WERI-Rb-1 (cell line): ENCODE measurements around the gene CACNA1E.

ENCODE experiments used
- DNase-seq: peaks from one replicate; pipeline ENCODE4 v3.0.0-alpha.2; 2020
- H3K27ac ChIP-seq: fragments of 250-450 bp; sonication (Bioruptor Pico); 2 replicates; pipeline ENCODE4 v1.5.1; 2020; ENCODE audit warnings: mild to moderate bottlenecking, moderate library complexity
- H3K27me3 ChIP-seq: fragments of 250-450 bp; sonication (Bioruptor Pico); 2 replicates; pipeline ENCODE4 v1.5.1; 2021; ENCODE audit warnings: mild to moderate bottlenecking, low read depth, moderate library complexity; ENCODE audit not compliant: insufficient read depth, severe bottlenecking
- H3K36me3 ChIP-seq: fragments of 250-450 bp; sonication (Bioruptor Pico); 2 replicates; pipeline ENCODE4 v1.5.1; 2020; ENCODE audit warnings: mild to moderate bottlenecking, moderate library complexity
- H3K4me3 ChIP-seq: 2 replicates; pipeline ENCODE4 v1.5.1; 2011; ENCODE audit warnings: low read depth, mild to moderate bottlenecking, control low read depth, low read length
- H3K9me3 ChIP-seq: fragments of 250-450 bp; sonication (Bioruptor Pico); 2 replicates; pipeline ENCODE4 v1.5.1; 2021; ENCODE audit warnings: mild to moderate bottlenecking, moderate library complexity; ENCODE audit not compliant: severe bottlenecking
- CTCF ChIP-seq: IDR thresholded peaks from 2 replicates; pipeline ENCODE4 v1.5.1; 2011; ENCODE audit warnings: low read depth, mild to moderate bottlenecking, control low read depth, inconsistent platforms, low read length

The CACNA1E gene

GRCh38 chr1:181443231-181443853 lies 40.0 kb upstream of the CACNA1E start:
- H3K4me3 ChIP-seq: no peak overlapping the region
- no peak for DNase-seq
- H3K27ac ChIP-seq: no peak overlapping the region
- no peak for TF ChIP-seq CTCF
- no peaks in the 10 kb centered on the region for H3K9me3 ChIP-seq
- no peaks in the 10 kb centered on the region for H3K36me3 ChIP-seq
- H3K27me3 ChIP-seq: no peaks in the 10 kb centered on the region

GRCh38 chr1:181445436-181445835 lies 37.9 kb upstream of the CACNA1E start:
- no peak for DNase-seq
- Histone ChIP-seq H3K27ac (no peak overlapping the region), H3K9me3 (no peaks in the 10 kb centered on the region), H3K36me3 (no peaks in the 10 kb centered on the region), H3K4me3 (no peak overlapping the region), H3K27me3 (no peaks in the 10 kb centered on the region)
- TF ChIP-seq CTCF: no peak

- Histone ChIP-seq H3K27me3 (peaks cover 2% of the 10 kb centered on the region), H3K27ac (no peak overlapping the region), H3K36me3 (no peaks in the 10 kb centered on the region), H3K4me3 (no peak overlapping the region), H3K9me3 (no peaks in the 10 kb centered on the region)
- no peak for TF ChIP-seq CTCF
- DNase-seq: no peak
These were observed 34.9 kb upstream of the CACNA1E start for GRCh38 chr1:181448461-181448860.

GRCh38 chr1:181451661-181452230 lies 31.6 kb upstream of the CACNA1E start:
- Histone ChIP-seq H3K9me3 (no peaks in the 10 kb centered on the region), H3K36me3 (no peaks in the 10 kb centered on the region), H3K27ac (no peak overlapping the region), H3K27me3 (peaks cover 2% of the 10 kb centered on the region), H3K4me3 (no peak overlapping the region)
- TF ChIP-seq CTCF: no peak
- no peak for DNase-seq

- no peak for DNase-seq
- Histone ChIP-seq H3K9me3 (no peaks in the 10 kb centered on the region), H3K4me3 (no peak overlapping the region), H3K36me3 (no peaks in the 10 kb centered on the region), H3K27me3 (peaks cover 2% of the 10 kb centered on the region), H3K27ac (no peak overlapping the region)
- TF ChIP-seq CTCF: no peak
These were observed 30.6 kb upstream of the CACNA1E start for GRCh38 chr1:181452746-181453145.
